PC-3 (cell line): ENCODE results near the gene PIK3R5.

Experiments
- CTCF ChIP-seq: fragments of 300-600 bp; sonication (generic); conservative IDR thresholded peaks from 2 replicates; pipeline ENCODE4 v1.5.1; 2017; ENCODE audit warnings: antibody characterized with exemption, low read depth, mild to moderate bottlenecking, low read length
- EZH2 ChIP-seq: fragments of 300-600 bp; sonication (generic); IDR thresholded peaks from one replicate; pipeline ENCODE4 v1.6.1; 2017; ENCODE audit warnings: antibody characterized with exemption, mild to moderate bottlenecking, low read length; ENCODE audit not compliant: unreplicated experiment

GRCh38 chr17:8865811-8866210 lies 99.7 kb downstream of the PIK3R5 start:
- TF ChIP-seq EZH2 (no peak), CTCF (no peak)
